Right hindlimb (tissue), 1 donor: Measurements from ENCODE around the gene NUP133.
"Not testable (repeated sequence)": the region's sequence is repeated elsewhere in the genome, so short reads cannot be mapped to it uniquely, and the experiment has no call there.

Source experiments
- DNase-seq: peaks from one replicate; pipeline ENCODE4 v3.0.0-alpha.2; 2018

The NUP133 gene

DNA sequence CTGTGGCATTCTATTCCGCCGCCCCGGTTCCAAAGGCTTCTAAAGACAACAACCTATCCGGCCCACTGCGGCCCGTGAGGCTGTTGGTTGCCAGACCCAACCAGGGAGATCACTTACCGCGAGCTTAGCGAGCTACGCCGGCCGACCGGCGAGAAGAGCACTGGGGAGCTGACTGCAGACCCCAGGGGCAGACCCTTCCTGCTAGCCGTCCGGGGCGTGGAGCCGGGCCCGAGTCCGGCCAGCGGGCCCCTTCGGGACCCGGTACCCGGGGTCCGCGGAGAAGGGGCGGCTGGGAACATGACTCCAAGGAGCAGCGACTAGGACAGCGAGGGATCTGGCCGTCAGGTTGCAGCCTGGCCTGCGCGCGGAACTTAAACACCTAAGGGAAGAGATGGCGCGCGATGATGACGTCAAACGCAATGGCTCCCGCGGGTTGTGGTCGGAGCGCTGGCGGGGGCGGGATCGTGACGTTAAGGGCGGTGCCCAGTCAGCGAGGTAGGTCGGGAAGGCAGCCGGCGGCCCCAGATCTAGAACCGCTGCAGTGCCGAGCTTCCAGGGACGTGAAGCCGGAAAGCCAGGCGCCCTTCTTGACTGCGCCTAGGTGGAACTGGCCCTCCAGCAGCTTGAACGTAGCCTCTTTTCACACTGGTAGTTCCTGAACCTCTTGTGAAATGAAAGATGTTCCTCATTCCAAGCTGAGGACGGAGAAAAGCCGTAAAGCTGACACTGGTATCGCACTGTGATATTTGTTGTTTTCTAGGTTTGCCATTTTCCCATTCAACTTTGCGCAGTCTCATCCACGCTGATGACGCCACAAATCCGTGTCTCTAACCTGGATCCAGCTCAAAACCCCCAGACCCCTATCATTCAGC lies at the start of gene NUP133:
Gene NUP133, minus strand, starts transcription at position 391 of the 872 bp plus-strand sequence. Its CDS starts 92 bp downstream, at position 299.
- peak; percentile 98 for DNase-seq

DNA sequence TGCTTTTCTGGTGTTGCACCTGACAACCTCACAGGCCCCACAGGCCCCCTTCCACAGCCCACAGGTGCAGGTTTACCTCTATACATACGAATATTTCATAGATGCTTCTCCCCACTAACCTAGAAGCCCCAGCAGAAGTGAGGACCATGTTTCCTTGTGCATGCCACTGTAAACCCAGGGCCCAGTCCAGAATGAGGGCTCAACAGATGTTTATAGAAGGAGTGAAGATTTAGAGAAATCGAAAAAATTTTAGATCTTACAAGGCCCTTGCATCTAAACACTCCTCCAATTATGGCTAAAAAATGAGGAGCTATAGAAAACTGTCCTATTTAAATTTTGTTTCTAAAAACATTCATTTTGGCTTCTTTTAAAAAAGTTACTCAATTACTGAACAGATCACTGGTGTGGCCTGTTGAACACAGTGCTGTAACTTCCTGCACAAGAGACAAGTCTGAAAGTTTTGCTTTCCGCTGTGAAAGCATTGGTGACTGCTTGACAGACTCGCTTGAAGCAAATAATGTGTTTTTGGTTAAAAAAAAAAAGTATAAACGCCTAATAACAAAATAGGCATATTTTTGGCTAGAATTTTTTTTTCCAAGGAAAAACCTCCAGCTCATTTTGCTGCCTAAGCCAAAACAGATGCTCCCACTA lies 49.2 kb upstream of the NUP133 start:
- no peak for DNase-seq

GRCh38 chr1:229554886-229555621 lies 46.9 kb upstream of the NUP133 start:
- no peak for DNase-seq

GRCh38 chr1:229553621-229554130 lies 45.5 kb upstream of the NUP133 start:
- no peak for DNase-seq

DNA sequence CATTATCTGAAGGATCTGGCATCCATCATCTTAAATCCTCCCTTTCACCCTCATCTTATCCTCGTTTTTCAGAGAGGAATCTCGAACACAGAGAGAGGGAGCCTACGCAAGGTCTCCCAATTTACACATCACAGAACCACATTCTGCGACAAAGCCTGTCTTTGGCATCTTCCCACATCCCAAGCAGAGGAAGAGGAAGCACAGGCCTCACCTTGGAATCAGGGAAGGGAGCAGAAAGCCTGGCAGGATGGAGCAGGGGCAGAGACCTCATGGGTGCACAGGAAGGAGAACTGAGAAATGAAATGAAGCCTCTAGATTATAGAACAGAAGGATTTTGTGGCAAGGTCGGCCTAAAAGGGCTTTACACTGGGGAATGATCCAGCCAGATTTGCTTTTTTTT lies 44.6 kb upstream of the NUP133 start:
- DNase-seq = no peak

- DNase-seq = no peak
These were observed 42.8 kb upstream of the NUP133 start for GRCh38 chr1:229550812-229551567.

DNA sequence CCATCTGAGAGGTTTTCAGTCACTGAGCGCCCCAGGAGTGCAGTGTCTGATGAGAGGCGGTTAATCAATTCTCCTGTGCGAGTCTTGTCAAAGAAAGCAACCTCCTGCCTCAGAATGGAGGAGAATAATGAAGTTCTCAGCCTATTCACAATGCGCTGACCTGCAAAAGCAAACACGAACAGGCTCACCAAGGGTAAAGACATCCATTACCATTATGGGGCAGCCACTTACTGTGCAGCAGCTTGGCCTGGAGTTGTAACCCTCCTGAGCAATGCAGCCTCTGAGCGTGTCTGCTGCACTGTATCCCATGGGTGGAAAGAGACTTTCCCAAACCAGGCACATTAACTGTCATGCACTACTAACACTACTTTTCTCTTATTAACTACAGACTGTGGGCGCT lies 39.4 kb upstream of the NUP133 start:
- DNase-seq = no peak

GRCh38 chr1:229544587-229544986 lies 36.4 kb upstream of the NUP133 start:
- no peak for DNase-seq

DNA sequence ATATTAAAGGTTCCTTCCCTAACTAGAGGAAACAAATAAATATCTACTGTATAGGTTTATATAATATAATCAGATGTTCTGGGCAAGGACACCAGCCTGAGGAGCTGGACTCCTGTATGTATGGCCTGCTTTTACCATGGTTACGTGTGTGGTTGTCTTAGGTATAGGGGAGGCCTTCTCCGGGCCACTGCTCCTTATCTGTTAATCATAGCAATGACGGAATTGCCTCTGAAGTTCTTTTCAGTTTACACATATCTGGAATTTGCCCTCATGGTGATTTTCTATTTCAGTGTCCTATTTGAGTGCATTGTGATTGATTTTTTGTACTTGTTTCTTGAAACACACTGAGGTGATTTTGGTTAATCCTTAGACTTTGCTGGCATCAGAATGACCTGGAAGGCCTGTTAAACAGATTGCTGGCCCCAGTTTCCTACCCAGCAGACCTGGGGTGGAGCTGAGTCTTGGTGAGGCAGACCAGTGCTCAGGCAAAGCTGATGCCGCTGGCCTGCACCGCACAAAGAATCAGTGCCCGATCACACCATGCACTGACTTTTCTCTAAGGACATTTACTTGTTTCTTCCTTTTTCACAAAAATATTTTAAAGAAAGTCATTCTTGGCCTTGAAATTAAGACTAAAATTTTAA lies 31.8 kb upstream of the NUP133 start:
- no peak for DNase-seq

DNA sequence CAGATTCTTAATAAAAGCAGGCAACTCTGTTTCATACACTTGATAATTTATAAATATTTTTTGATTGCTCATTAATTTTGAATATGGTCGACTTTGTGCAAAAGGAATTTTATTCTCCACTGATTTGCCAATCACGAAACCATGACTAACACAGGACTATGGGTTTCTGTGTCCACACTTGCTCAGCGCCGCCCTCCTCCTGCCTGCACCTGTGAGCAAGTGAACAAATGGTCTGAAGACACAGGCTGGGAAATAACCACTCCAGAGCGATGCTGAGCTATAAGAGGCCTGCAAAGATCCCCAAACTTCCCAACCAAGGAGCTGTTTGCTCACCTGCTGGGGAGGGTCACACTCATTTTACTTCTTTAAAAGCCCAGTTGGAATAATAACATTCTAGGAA lies 30.8 kb upstream of the NUP133 start:
- no peak for DNase-seq

GRCh38 chr1:229537894-229538293 lies 29.8 kb upstream of the NUP133 start:
- no peak for DNase-seq

DNA sequence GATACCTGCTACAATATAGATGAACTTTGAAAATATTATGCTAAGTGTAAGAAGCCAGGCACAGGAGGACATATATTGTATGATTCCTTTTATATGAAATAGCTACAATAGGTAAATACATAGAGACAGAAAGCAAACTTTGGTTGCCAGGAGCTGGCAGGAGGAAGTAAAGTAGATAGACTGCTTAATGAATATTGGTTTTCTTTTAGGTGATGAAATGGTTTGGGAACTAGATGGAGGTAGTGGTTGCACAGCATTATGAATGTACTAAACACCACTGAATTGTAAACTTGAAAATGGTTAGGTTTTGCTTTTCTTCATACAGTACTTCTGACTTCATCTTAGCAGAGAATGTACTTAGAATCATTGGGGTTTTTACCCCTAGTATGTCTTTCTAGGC lies 28.8 kb upstream of the NUP133 start:
- no peak for DNase-seq

DNA sequence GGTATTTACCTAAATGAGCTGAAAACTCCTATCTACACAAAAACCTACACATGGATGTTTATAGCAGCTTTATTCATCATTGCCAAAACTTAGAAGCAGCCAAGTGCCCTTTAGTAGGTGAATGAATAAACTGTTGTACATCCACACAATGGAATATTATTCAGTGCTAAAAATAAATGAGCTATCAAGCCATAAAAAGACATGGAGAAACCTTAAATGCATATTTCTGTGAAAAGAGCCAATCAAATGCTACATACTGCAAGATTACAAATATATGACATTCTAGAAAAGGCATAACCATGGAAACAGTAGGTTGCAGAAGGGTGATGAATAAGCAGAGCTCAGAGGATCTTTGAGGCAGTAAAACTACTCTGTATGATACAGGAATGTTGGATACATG lies 27.1 kb upstream of the NUP133 start:
- no peak for DNase-seq

DNA sequence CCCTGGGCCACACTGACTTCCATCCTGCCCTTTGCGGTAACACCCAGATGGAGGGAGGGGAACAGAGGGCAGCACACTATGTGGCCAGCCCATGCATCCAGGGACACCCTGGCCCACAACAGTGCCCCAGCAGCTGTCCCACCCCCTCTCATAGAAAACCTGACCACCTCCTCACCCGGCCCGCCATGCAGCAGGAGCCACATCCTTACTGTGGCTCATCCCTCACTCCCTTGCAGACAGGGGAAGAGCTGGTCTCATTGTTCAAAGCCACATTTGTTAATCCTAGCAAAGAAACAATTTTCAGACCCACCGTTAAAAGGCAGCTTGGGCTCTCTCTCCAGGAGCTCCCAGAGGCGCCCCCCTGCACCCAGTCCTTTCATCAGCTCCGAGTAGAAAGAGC lies 23.2 kb upstream of the NUP133 start:
- no peak for DNase-seq

DNA sequence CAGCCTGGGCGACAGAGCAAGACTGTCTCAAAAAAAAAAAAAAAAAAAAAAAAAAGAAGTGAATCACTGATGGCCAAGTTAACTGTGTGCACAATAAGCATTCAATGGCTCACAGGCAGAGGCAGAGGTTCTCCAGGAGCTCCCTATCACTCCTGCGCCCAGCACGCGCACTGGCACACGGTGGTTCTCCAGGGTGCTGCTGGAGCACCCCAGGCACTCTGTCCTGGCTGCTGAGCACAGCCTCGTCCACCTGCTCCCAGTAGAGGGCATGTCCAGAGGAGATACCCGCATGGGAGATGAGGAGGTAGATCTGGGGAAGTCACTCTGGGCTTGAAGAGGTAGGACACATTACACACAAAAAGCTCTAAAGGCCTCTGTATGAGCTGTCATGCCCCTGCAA lies 21.5 kb upstream of the NUP133 start:
- no peak for DNase-seq

DNA sequence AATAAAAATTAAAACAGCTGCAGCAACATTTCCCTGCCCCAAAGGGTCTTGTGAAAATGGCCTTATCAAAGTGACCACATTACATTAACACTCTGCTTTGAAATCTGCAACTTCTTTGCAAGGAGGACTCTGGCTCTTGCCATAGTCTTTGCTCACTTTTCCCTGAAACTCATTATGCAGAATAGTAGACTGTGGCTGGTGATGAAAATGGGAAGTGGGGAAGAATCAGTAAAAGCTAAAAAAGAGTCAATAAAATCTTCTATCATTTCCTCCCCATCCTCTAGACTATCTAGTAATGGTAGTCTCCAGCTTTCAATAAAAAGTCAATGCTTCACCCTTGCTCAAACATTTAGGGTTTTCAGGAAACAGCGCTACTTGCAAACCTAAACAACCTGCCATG lies 18.6 kb upstream of the NUP133 start:
- no peak for DNase-seq

GRCh38 chr1:229523052-229523451 lies 14.9 kb upstream of the NUP133 start:
- DNase-seq = no peak

- peak; percentile 64 for DNase-seq
These were observed 6.6 kb upstream of the NUP133 start for GRCh38 chr1:229514578-229515275.

GRCh38 chr1:229511625-229512024 lies 3.5 kb upstream of the NUP133 start:
- DNase-seq = not testable (repeated sequence)

DNA sequence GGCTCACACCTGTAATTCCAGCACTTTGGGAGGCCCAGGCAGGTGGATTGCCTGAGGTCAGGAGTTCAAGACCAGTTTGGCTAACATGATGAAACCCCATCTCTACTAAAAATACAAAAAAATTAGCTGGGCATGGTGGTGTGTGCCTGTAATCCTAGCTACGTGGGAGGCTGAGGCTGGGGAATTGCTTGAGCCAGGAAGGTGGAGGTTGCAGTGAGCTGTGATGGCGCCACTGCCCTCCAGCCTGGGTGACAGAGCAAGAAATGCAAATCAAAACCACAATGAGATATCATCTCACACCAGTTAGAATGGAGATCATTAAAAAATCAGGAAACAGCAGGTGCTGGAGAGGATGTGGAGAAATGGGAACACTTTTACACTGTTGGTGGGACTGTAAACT lies 3.1 kb upstream of the NUP133 start:
- not testable (repeated sequence) for DNase-seq

DNA sequence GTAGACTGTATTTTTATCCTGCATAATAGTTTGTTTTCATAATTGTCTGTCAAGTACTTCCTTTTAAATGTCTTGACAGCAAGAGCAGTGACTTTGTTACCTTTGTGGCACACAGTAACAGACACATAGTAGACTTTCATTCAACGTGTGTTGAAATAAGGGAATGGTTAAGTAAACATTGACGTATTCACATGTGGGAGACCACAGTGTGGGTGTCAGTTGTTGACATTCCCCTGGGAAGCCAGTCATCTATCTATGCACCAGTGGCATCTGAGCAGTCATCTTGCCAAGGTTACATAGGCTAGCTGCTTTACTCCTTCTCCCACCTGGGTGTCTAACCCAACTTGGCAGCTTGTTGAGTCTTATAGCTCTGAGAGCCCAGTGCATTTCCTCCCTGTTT lies 1.4 kb upstream of the NUP133 start:
- no peak for DNase-seq
